ENCODE results near the gene THTPA.
"Not testable (repeated sequence)": the region's sequence is repeated elsewhere in the genome, so short reads cannot be mapped to it uniquely, and the experiment has no call there.

THTPA gene

GRCh38 chr14:23588884-23589598 lies 33.0 kb downstream of the THTPA start:
- peak; percentile 41 for DNase-seq

- DNase-seq: no peak
These were observed 33.5 kb downstream of the THTPA start for GRCh38 chr14:23589606-23590005.

- no peak for DNase-seq
These were observed 34.1 kb downstream of the THTPA start for GRCh38 chr14:23590198-23590597.

- not testable (repeated sequence) for DNase-seq
These were observed 38.1 kb downstream of the THTPA start for GRCh38 chr14:23594191-23594590.

GRCh38 chr14:23600322-23600707 lies 44.2 kb downstream of the THTPA start:
- DNase-seq: no peak

- DNase-seq: no peak
These were observed 44.7 kb downstream of the THTPA start for GRCh38 chr14:23600806-23601205.

GRCh38 chr14:23601424-23601823 lies 45.4 kb downstream of the THTPA start:
- DNase-seq: no peak

- DNase-seq: no peak
These were observed 45.7 kb downstream of the THTPA start for GRCh38 chr14:23601845-23602180.

GRCh38 chr14:23602181-23603095 lies 46.4 kb downstream of the THTPA start:
- DNase-seq: no peak

- no peak for DNase-seq
These were observed 47.0 kb downstream of the THTPA start for GRCh38 chr14:23603103-23603502.

GRCh38 chr14:23604148-23604547 lies 48.1 kb downstream of the THTPA start:
- DNase-seq: no peak

- no peak for DNase-seq
These were observed 48.7 kb downstream of the THTPA start for GRCh38 chr14:23604675-23605170.

- no peak for DNase-seq
These were observed 50.0 kb downstream of the THTPA start for GRCh38 chr14:23605931-23606585.

GRCh38 chr14:23608454-23608853 lies 52.4 kb downstream of the THTPA start:
- DNase-seq: no peak

- no peak for DNase-seq
These were observed 52.9 kb downstream of the THTPA start for GRCh38 chr14:23609001-23609400.

GRCh38 chr14:23609411-23610089 lies 53.5 kb downstream of the THTPA start:
- not testable (repeated sequence) for DNase-seq
